Limb (tissue), 2 donors: ENCODE results near the gene ECT2.
"Not testable (repeated sequence)": the region's sequence is repeated elsewhere in the genome, so short reads cannot be mapped to it uniquely, and the experiment has no call there.

Source experiments
- DNase-seq, 2 donors: peaks; one replicate each; pipeline ENCODE4 v3.0.0-alpha.2; 2016; ENCODE audit errors: extremely low spot score in 2 of 2

The ECT2 gene

GRCh38 chr3:172856795-172857742 is 106.5 kb downstream of the ECT2 start:
- no peak for DNase-seq

DNA sequence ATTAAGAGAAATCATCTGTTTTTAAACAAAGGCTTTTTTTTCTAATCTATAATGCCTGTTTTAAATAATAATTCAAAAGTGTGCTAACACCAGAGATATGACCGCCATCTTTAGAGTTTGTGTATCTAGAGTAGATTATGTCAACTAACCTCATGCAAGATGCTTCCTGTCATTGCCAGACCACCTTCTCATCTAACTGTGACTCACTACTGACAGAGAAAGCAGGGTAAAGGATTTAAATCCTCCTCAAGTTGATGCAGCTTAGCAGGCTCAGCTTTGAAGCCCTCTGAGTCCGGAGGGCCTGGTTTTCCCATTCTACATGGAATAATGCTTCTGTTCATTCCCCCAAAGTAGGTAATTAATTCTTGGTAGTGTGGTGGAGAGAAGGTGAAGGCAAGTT is 108.5 kb downstream of the ECT2 start:
- no peak for DNase-seq

DNA sequence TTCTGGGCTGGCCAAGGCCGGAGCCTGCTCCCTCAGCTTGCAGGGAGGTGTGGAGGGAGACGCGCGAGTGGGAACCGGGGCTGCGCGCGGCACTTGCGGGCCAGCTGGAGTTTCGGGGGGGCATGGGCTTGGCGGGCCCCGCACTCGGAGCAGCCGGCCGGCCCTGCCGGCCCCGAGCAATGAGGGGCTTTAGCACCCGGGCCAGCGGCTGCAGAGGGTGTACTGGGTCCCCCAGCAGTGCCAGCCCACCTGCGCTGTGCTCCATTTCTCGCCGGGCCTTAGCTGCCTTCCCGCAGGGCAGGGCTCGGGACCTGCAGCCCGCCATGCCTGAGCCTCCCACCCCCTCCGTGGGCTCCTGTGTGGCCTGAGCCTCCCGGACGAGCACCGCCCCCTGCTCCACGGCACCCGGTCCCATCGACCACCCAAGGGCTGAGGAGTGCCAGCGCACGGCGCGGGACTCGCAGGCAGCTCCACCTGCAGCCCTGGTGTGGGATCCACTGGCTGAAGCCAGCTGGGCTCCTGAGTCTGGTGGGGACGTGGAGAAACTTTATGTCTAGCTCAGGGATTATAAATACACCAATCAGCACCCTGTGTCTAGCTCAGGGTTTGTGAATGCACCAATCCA is 116.3 kb downstream of the ECT2 start:
- not testable (repeated sequence) for DNase-seq

- no peak for DNase-seq
Measured at GRCh38 chr3:172868582-172869200, 118.2 kb downstream of the ECT2 start.

GRCh38 chr3:172869368-172869771 is 118.8 kb downstream of the ECT2 start:
- DNase-seq: peak in 1 of 2 donors; percentile 50

DNA sequence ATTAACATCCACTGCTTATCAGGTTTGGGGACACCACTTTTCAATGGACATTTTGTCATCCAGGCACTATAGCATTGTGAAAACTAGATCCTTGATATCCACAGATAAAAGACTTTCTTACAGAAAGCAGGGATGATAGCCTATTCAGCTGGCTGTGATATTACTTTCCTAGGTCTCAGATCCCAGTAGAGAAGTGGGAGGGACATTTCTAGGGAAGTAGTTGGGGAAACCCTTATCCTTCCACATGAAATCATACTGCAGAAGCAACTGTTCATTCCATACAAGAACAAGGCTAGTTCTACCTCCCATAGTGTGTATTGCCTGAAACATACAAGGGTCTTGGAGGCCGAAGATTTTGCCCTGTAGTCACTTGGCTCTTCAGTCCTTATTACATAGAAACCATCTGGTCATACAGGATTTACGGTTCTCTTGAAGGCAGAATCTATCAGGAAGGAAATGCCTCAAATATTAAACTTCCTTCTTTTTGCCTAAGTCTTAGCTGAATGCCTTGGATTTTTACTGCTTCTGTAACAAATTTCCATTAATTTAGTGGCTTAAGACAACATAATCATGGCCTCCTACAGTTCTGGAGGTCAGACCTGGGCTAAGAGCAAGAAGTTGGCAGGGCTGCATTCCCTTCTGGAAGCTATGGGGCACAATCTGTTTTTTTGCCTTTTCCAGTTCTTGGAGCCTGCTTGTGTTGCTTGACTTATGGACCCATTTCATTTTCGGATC is 119.4 kb downstream of the ECT2 start:
- no peak for DNase-seq
